ENCODE measurements around the gene SPSB1.

DNA sequence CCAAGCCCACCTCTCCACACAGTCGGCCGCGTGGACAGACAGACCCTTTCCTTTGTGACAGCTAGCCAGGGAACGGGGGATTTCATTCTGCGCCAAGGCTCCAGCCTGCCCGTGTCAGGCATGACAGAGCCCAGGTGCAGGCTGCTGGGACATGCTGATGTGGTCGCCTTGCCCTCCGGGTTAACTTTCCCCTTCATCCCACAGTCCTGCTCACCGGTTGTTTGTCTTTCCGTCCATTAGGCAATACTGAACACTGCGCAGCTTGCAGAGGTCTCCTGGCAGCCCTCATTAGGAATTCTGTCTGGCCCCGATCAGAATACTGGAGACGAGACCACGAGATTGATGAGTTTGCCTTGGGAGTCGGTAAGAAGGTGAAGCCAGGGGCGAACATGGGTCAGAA, 62.8 kb downstream of the SPSB1 start:
- TF ChIP-seq POLR2A (IDR thresholded peaks at IDR 0.05), result no peak
- TF ChIP-seq, protein P1, sequence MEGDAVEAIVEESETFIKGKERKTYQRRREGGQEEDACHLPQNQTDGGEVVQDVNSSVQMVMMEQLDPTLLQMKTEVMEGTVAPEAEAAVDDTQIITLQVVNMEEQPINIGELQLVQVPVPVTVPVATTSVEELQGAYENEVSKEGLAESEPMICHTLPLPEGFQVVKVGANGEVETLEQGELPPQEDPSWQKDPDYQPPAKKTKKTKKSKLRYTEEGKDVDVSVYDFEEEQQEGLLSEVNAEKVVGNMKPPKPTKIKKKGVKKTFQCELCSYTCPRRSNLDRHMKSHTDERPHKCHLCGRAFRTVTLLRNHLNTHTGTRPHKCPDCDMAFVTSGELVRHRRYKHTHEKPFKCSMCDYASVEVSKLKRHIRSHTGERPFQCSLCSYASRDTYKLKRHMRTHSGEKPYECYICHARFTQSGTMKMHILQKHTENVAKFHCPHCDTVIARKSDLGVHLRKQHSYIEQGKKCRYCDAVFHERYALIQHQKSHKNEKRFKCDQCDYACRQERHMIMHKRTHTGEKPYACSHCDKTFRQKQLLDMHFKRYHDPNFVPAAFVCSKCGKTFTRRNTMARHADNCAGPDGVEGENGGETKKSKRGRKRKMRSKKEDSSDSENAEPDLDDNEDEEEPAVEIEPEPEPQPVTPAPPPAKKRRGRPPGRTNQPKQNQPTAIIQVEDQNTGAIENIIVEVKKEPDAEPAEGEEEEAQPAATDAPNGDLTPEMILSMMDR (IDR thresholded peaks at IDR 0.05), result no peak
